Fibroblast of skin of back (primary cell): ENCODE results near the gene SLC6A8.
"Not testable (repeated sequence)": the region's sequence is repeated elsewhere in the genome, so short reads cannot be mapped to it uniquely, and the experiment has no call there.

Source experiments
- DNase-seq: peaks from one replicate; pipeline ENCODE4 v3.0.0-alpha.2; 2013

SLC6A8 gene

DNA sequence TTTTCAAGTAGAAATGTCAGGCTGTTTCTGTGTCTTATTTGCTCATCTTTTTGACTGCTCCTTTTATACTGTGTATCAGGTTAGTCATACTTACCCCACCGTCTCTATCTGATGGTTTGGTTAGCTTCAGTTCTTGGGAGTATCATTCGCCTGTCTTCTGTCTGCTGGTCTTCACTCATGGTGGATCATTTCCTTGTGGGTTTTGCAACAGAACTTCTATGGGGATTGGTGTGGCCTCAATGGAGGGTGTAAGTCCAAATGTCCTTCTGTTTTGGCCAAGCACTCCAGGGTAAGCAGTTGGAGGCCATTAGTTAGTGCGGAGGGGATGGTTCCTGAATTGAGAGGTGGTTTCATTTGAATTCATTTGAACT lies 44.1 kb downstream of the SLC6A8 start:
- DNase-seq: no peak

GRCh38 chrX:153732401-153732800 lies 44.7 kb downstream of the SLC6A8 start:
- no peak for DNase-seq

DNA sequence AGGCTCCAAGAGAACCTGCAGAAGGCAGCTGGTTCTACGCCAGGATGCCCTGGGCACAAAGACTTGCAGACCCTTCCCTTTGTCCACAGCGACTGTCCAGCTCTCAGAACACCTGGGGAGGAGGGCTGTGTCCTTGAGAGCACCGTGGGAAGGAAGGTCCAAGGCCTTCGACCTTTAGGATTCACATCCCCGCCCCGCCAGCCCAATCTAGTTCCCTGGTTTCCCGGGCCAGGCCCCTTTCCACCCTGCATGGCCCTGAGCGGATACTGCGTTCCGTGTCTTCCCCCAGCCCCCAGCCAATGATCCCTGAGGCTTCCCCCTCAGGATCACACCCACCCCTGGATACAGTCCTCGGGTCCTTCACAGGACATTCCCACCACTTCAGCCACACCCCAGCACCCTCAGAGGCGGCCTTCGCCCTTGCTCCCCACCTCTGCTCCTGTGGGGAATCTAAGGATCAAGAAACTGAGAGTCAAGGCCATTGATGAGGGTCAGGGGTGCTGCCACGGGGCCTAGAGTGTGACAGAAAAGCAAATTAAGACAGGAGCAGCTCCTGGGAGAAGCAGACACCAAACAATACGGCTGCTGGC lies 46.0 kb downstream of the SLC6A8 start:
- DNase-seq: no peak

DNA sequence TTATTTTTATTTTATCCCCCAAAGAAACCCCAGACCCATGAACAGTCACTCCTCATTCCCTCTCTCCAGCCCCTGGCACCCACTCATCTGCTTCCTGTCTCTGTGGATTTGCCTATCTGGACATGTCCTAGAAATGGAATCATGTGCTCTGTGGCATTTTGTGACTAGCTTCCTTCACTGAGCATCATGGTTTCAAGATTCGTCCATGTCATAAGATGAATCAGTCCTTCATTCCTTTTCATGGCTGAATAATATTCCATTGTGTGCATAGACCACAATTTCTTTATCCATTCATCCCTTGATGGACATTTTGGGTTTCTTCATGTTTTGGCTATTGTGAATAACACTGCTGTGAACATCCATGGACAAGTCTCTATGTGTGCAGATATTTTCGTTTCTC lies 47.1 kb downstream of the SLC6A8 start:
- no peak for DNase-seq

DNA sequence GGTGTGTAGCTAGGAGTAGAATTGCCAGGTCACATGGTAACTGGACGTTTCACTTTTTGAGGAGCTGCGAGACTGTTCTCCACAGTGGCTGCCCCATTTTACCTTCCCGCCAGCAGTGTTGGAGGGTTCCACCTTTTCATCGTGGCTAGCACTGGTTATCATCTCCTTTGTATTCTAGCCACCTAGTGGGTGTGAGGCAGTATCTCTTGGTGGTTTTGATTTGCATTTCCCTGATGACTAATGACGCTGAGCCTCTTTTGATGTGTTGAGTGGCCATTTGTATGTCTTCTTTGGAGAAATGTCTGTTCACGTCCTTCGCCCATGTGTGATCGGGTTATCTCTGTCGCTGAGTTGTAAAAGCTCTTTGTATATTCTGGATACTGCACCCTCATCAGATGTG lies 47.5 kb downstream of the SLC6A8 start:
- no peak for DNase-seq

GRCh38 chrX:153736071-153736820 lies 48.5 kb downstream of the SLC6A8 start:
- DNase-seq: no peak

- DNase-seq: no peak
Measured at GRCh38 chrX:153736871-153737441, 49.2 kb downstream of the SLC6A8 start.

DNA sequence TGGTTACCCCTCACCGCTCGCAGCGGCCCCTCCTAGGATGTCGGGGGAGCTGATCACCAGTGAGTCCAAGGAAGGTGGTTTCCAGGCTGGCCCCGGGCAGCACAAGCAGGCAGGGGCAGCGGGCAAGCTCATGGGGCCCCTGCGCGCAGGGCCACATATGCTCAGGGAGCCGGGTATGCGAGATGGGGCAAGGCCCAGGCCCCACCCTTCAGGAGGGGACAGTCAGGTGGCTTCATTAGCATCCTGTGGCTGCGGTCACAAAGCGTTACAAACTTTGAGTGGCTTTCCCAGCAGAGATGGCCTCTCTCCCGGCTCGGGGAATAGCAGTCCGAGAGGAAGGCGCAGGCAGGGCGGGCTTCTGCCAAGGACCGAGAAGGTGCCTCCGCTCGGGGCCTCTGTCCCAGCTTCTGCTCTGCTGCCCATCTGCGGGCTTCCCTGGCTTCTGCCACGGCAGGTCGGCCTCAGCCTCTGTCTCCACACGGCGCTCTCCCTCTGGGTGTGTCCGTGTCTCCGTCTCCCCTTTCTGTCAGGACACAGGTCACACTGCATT lies 50.4 kb downstream of the SLC6A8 start:
- DNase-seq: no peak

DNA sequence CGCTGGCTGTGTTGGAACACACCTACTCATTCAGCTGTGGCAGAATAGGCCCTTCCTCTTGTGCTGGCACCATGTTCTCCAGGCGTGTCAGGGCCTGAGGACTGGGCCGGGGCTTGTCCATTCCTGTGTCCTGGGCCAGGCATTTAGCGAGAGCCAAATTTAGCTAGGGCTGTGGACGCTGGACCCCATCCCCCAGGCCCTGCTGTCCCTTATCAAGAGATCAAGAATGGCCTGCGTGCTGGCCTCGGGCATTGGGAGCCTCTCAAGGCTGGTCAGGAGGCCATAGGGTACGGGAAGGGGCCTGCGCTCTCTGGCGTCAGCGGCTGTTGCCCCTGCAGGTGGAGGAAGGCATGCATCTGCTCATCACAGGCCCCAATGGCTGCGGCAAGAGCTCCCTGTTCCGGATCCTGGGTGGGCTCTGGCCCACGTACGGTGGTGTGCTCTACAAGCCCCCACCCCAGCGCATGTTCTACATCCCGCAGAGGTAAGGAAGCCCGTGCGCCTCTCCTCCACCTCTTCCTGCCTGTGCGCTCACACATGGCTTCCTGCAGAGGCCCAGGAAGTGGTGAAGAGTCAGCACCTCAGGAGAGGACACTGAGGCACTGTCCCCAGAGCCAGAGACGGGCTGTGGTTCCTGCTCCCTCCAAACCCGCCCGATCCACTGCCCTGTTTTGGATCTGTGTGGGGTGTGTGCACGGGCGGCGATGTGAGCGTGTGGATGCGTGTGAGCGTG lies 52.2 kb downstream of the SLC6A8 start:
- no peak for DNase-seq

- no peak for DNase-seq
Measured at GRCh38 chrX:153740631-153741222, 53.0 kb downstream of the SLC6A8 start.

DNA sequence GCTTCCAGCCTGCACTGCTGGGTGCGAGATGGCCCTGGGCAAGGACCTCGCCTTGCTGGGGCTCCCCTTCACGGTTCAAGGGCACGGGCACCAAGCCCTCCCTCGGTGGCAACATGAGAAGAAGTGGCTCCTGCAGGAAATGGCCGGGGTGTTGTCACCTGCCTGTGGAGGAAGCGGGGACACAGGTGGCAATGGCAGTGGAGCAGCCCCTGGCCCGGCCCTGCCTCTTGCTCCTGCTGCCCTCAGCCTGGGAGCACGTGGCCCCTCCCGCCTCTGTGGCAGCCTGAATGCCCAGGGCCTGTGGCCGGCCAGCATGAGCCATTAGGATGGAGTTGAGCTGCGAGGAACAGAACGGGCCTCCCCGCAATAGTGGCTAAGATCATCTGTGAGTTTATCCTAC lies 53.7 kb downstream of the SLC6A8 start:
- no peak for DNase-seq

DNA sequence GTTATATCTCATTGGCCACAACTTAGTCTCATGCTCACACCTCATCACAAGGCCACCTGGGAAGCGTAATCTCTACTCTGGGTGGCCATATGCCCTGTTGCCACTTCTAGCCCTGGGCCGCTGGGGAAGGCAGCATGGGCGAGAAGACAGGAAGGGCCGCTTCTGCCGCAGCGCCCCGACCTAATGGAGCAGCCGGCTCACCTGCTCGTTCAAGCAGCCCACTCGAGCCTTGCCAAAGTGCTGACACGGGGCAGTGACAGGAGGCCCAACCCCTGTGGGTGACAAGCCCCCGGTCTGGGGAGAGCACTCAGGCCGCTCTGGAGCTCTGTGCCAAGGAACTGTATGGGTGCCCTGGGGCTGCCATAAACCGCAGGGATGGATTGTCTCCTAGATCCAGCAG lies 54.4 kb downstream of the SLC6A8 start:
- not testable (repeated sequence) for DNase-seq

DNA sequence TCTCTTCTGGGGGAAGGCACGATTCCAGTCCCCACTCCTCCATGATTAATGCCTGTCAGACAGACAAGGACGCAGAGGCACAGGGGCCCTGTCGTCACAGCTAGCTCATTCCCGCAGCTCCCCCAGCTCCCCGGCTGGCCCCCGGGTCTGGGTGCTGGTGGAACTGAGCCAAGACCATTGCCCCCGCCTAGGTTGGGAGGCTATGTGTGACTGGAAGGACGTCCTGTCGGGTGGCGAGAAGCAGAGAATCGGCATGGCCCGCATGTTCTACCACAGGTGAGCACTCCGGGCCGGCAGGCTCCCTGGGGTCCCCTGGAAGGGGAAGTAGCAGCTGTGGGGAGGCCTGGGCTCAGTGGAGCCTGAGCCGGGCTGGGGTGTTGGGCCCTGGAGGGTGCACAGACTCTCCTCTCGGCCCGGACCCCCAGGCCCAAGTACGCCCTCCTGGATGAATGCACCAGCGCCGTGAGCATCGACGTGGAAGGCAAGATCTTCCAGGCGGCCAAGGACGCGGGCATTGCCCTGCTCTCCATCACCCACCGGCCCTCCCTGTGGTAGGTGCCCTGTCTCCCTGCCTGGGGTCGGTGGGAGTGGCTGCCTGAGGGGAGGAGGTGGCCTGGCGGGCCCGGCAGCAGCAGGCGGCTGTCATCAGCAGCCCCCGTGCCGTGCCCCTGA lies 55.2 kb downstream of the SLC6A8 start:
- not testable (repeated sequence) for DNase-seq

- not testable (repeated sequence) for DNase-seq
Measured at GRCh38 chrX:153743468-153744209, 55.9 kb downstream of the SLC6A8 start.

- no peak for DNase-seq
Measured at GRCh38 chrX:153744210-153745066, 56.7 kb downstream of the SLC6A8 start.

- DNase-seq: not testable (repeated sequence)
Measured at GRCh38 chrX:153745067-153745433, 57.3 kb downstream of the SLC6A8 start.
